ENCODE measurements around the gene TNFRSF12A. TPM values are rescaled to one million over a fixed set of nuclear protein-coding genes. Genes with fewer than 3 reads are reported as not detected.

The TNFRSF12A gene
- polyA plus RNA-seq (ENCODE audit: insufficient read length in 3 of 3) = 10 to 100 TPM in 2 of 3 donors, 1 to 10 TPM in 1; 8.9 to 12.9 (median 11.9) TPM

GRCh38 chr16:3020247-3020603, at the start of gene TNFRSF12A:
Gene TNFRSF12A, plus strand, starts transcription at chr16:3020368. Its CDS starts 30 bp downstream, at chr16:3020398.
- no peak for DNase-seq (ENCODE audit: low read depth in 3 of 3, low spot score in 2 of 3)

GRCh38 chr16:2970563-2970962, 49.6 kb upstream of the TNFRSF12A start:
- DNase-seq (ENCODE audit: low read depth in 3 of 3, low spot score in 2 of 3) = no peak

- no peak for DNase-seq (ENCODE audit: low read depth in 3 of 3, low spot score in 2 of 3)
Measured at GRCh38 chr16:2971134-2971984, 48.8 kb upstream of the TNFRSF12A start.

GRCh38 chr16:2971985-2972784, 48.0 kb upstream of the TNFRSF12A start:
- no peak for DNase-seq (ENCODE audit: low read depth in 3 of 3, low spot score in 2 of 3)

GRCh38 chr16:2973093-2973492, 47.1 kb upstream of the TNFRSF12A start:
- no peak for DNase-seq (ENCODE audit: low read depth in 3 of 3, low spot score in 2 of 3)

- no peak for DNase-seq (ENCODE audit: low read depth in 3 of 3, low spot score in 2 of 3)
Measured at GRCh38 chr16:2973605-2974318, 46.4 kb upstream of the TNFRSF12A start.

- no peak for DNase-seq (ENCODE audit: low read depth in 3 of 3, low spot score in 2 of 3)
Measured at GRCh38 chr16:2974319-2975056, 45.7 kb upstream of the TNFRSF12A start.

- DNase-seq (ENCODE audit: low read depth in 3 of 3, low spot score in 2 of 3) = no peak
Measured at GRCh38 chr16:2975161-2975795, 44.9 kb upstream of the TNFRSF12A start.

- no peak for DNase-seq (ENCODE audit: low read depth in 3 of 3, low spot score in 2 of 3)
Measured at GRCh38 chr16:2976201-2976600, 44.0 kb upstream of the TNFRSF12A start.

- no peak for DNase-seq (ENCODE audit: low read depth in 3 of 3, low spot score in 2 of 3)
Measured at GRCh38 chr16:2976673-2977072, 43.5 kb upstream of the TNFRSF12A start.

- no peak for DNase-seq (ENCODE audit: low read depth in 3 of 3, low spot score in 2 of 3)
Measured at GRCh38 chr16:2977440-2977839, 42.7 kb upstream of the TNFRSF12A start.

GRCh38 chr16:2979669-2980226, 40.4 kb upstream of the TNFRSF12A start:
- no peak for DNase-seq (ENCODE audit: low read depth in 3 of 3, low spot score in 2 of 3)

GRCh38 chr16:2980227-2981176, 39.7 kb upstream of the TNFRSF12A start, which contains the start of gene PKMYT1:
Gene PKMYT1, minus strand, starts transcription at chr16:2980446. Its CDS starts 789 bp downstream, at chr16:2979657.
- peak in 2 of 3 donors; percentile 74 to 81 for DNase-seq (ENCODE audit: low read depth in 3 of 3, low spot score in 2 of 3)

GRCh38 chr16:2981177-2981898, 38.8 kb upstream of the TNFRSF12A start:
- no peak for DNase-seq (ENCODE audit: low read depth in 3 of 3, low spot score in 2 of 3)

- no peak for DNase-seq (ENCODE audit: low read depth in 3 of 3, low spot score in 2 of 3)
Measured at GRCh38 chr16:2981899-2982250, 38.3 kb upstream of the TNFRSF12A start.

- DNase-seq (ENCODE audit: low read depth in 3 of 3, low spot score in 2 of 3) = no peak
Measured at GRCh38 chr16:2982402-2982801, 37.8 kb upstream of the TNFRSF12A start.

GRCh38 chr16:2983706-2984136, 36.4 kb upstream of the TNFRSF12A start:
- no peak for DNase-seq (ENCODE audit: low read depth in 3 of 3, low spot score in 2 of 3)

GRCh38 chr16:2985462-2985861, 34.7 kb upstream of the TNFRSF12A start:
- no peak for DNase-seq (ENCODE audit: low read depth in 3 of 3, low spot score in 2 of 3)
